ENCODE results near the gene BSDC1.

BSDC1 gene

DNA sequence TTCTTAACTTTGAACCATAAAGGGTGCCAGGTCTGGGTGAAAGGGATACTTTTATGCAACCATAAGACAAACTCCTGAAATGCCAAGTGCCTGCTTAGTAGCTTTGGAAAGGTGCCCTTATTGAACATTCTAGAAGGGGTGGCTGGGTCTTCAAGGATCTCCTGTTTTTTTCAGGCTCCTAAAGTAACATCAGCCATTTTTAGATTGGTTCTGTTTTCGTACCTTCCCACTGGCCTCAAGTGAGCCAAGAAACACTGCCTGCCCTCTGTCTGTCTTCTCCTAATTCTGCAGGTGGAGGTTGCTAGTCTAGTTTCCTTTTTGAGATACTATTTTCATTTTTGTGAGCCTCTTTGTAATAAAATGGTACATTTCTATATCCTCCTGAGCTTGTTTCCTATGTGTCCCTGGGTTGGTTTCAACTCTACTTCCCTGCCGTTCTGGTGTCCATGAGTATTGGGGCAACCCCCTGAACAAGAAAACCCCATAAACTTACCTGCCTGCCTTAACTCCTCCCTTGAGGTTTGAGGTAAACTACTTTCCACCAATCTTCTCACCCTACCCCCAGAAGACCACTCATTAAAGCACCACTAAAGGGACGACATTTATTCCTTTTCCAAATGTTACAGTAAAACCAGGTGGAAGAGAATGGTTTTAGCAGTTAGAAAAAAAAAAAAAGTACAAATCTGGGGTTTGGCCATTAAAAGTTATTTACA lies 60.8 kb downstream of the BSDC1 start:
- ChIA-PET CTCF (interaction anchor here (0.8 to 3.8 kb wide), 8 partner anchors 10 to 118 kb away, joined by 3 to 27 read pairs (median 6); no protein-coding TSS in a partner anchor), POLR2A (interaction anchor here (0.6 to 3.7 kb wide), 8 partner anchors 11 to 133 kb away, joined by 3 to 31 read pairs (median 5); partner anchors contain the start of gene CCDC28B)
- no peak for DNase-seq (ENCODE audit: extremely low spot score)
- TF ChIP-seq, protein P1, sequence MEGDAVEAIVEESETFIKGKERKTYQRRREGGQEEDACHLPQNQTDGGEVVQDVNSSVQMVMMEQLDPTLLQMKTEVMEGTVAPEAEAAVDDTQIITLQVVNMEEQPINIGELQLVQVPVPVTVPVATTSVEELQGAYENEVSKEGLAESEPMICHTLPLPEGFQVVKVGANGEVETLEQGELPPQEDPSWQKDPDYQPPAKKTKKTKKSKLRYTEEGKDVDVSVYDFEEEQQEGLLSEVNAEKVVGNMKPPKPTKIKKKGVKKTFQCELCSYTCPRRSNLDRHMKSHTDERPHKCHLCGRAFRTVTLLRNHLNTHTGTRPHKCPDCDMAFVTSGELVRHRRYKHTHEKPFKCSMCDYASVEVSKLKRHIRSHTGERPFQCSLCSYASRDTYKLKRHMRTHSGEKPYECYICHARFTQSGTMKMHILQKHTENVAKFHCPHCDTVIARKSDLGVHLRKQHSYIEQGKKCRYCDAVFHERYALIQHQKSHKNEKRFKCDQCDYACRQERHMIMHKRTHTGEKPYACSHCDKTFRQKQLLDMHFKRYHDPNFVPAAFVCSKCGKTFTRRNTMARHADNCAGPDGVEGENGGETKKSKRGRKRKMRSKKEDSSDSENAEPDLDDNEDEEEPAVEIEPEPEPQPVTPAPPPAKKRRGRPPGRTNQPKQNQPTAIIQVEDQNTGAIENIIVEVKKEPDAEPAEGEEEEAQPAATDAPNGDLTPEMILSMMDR (IDR thresholded peaks at IDR 0.05; ENCODE audit: control extremely low read depth, extremely low read depth, low read depth, missing control alignments): no peak

DNA sequence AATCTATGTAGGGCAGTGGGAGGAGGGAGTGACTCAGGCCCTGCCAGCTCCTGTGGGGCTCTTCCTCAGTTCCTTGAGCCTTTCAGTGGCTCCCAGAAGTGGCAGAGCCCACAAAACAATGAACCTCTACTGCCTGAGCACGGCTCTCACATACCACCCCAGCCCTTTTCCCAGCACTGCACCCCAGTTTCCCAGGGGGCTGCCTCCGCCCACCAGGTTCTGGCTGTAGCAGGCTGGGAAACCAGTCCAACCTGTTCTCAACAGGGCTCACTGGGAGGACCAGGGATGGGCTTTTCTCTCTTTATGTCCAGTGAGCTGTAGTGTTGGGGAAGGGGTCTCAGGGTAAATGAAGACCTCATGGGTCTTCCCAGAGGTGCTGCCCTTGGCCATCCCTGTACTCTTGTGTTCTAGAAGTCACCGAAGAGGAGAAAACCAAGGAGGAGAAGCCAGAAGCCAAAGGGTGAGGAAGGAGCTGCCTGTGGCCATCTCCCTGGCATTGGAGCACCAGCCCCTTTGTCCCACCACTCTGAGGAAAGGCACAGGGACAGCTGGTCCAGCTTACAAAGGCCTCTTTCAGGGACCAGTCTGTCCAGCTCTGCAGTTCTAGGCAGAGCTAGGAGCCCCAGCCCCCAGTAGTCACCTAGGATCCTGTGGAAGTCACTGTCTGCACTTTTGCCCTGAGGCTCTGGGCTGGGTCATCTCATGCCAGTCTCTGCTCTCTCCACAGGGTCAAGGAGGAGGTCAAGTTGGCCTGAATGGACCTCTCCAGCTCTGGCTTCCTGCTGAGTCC lies 61.8 kb downstream of the BSDC1 start:
- DNase-seq (ENCODE audit: extremely low spot score): no peak
- CTCF ChIA-PET: interaction anchor here (0.6 to 3.8 kb wide), 7 partner anchors 10 to 117 kb away, joined by 3 to 27 read pairs (median 7); no protein-coding TSS in a partner anchor
- TF ChIP-seq, protein P1 (IDR thresholded peaks at IDR 0.05; ENCODE audit: control extremely low read depth, extremely low read depth, low read depth, missing control alignments): no peak
- POLR2A ChIA-PET: interaction anchor here (0.5 to 3.7 kb wide), 7 partner anchors 10 to 140 kb away, joined by 3 to 31 read pairs (median 4); partner anchors contain the start of gene CCDC28B

DNA sequence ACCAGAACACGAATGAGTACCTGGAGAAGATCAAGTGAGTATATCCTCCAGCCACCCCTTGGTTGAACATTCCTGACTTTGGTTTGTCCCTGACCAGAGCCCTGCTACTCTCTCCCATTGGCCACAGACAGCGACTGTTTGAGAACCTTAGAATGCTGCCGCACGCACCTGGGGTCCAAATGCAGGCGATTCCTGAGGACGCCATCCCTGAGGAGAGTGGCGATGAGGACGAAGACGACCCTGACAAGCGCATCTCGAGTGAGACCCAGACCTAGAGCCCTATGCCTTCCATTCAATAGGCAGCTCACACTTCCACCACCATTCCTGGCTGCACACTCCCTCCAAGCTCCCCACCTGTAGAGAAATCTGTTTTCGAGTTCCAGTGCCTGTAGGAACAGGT lies 62.7 kb downstream of the BSDC1 start:
- no peak for DNase-seq (ENCODE audit: extremely low spot score)
- CTCF ChIA-PET: interaction anchor here (0.6 to 3.8 kb wide), 7 partner anchors 9 to 116 kb away, joined by 3 to 27 read pairs (median 3); no protein-coding TSS in a partner anchor
- POLR2A ChIA-PET: interaction anchor here (0.5 to 3.7 kb wide), 6 partner anchors 9 to 139 kb away, joined by 3 to 31 read pairs (median 4); partner anchors contain the start of gene HDAC1
- TF ChIP-seq, protein P1 (IDR thresholded peaks at IDR 0.05; ENCODE audit: control extremely low read depth, extremely low read depth, low read depth, missing control alignments): no peak

DNA sequence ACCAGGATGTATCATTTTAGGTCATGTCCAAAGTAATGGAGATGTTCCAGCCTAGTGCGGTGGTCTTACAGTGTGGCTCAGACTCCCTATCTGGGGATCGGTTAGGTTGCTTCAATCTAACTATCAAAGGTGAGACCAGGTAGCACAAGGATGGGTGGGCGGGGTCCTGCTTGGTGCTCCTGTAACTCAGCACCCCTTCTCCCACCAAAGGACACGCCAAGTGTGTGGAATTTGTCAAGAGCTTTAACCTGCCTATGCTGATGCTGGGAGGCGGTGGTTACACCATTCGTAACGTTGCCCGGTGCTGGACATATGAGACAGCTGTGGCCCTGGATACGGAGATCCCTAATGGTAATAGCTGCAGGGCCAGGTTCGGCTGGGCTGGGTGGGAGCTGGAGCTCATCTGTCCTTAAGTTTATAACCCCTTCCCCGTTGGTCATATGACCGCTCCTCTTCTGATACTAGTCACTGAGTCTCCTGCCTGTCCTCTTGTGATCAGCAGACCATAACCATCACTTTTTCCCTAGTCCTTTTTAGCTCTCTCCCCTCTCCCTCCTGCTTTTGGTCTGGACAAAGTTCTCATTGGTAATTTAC lies 63.6 kb downstream of the BSDC1 start:
- CTCF ChIA-PET: interaction anchor here (0.8 to 3.8 kb wide), 6 partner anchors 14 to 115 kb away, joined by 3 to 25 read pairs (median 3); no protein-coding TSS in a partner anchor
- POLR2A ChIA-PET: interaction anchor here (0.6 to 1.2 kb wide), 4 partner anchors 9 to 75 kb away, joined by 3 to 7 read pairs (median 4); partner anchors contain the start of gene HDAC1
- DNase-seq (ENCODE audit: extremely low spot score): no peak
- TF ChIP-seq, protein P1 (IDR thresholded peaks at IDR 0.05; ENCODE audit: control extremely low read depth, extremely low read depth, low read depth, missing control alignments): no peak

DNA sequence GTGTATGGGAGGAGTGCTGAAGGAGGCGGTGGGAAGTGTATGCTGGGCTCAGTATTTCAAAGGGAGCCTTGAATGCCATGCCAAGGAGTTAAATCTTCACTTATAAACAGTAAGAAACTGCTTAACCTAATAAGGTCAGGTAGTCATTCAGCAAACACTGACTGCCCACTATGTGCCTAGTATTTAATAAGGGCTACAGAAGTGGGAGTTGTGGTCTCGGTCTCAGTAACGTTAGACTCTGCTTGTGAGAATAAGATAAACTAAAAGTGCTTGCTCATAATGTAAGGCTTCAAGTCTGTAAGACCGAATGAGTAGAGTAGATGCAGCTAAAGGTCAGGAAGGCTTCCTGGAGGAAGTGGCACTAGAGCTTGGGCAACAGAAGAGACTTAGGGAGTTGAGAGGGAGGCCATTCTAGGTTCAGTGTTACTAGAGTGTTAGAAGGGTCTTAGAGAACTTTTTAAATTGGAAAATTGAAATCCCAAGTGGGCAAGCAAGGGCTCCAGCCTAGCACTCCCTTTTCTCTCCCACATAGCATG lies 64.2 kb downstream of the BSDC1 start:
- POLR2A ChIA-PET: interaction anchor here (0.7 to 1.2 kb wide), 2 partner anchors 8 to 74 kb away, joined by 3 read pairs; no protein-coding TSS in a partner anchor
- DNase-seq (ENCODE audit: extremely low spot score): no peak
- CTCF ChIA-PET: interaction anchor here (0.8 to 3.8 kb wide), 5 partner anchors 13 to 115 kb away, joined by 3 to 25 read pairs (median 9); no protein-coding TSS in a partner anchor
- TF ChIP-seq, protein P1 (IDR thresholded peaks at IDR 0.05; ENCODE audit: control extremely low read depth, extremely low read depth, low read depth, missing control alignments): no peak

All from GM10248 (cell line).